DND-41 (cell line): ENCODE measurements around the gene ADARB2.

Experiments used
- EZH2 ChIP-seq: IDR thresholded peaks from 3 replicates; pipeline ENCODE4 v1.6.1; 2012; ENCODE audit warnings: borderline replicate concordance, low read depth, mild to moderate bottlenecking, moderate library complexity, low read length, inconsistent platforms; ENCODE audit not compliant: severe bottlenecking
- TF ChIP-seq, protein P1 (sequence below): IDR thresholded peaks from 2 replicates; pipeline ENCODE4 v1.5.1; 2012; ENCODE audit warnings: borderline replicate concordance, low read length, moderate library complexity, mild to moderate bottlenecking; ENCODE audit not compliant: poor library complexity, severe bottlenecking; ENCODE audit errors: extremely low read depth

DNA sequence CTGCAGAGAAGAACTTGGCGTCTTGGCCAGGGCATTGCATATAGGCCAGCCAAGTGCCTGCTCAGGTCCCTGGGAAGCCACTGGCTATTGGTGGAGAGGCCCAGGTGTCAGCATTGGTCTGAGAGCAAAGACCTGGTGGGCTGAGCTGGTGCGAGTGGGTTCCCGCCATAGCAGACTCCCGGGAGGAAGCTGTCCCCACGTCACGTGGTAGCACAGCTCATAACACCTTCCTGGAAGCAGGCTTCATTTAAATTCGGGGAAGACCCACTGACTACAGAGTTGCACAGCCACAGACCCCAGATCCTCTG is 550.7 kb downstream of the ADARB2 start:
- TF ChIP-seq, protein P1, sequence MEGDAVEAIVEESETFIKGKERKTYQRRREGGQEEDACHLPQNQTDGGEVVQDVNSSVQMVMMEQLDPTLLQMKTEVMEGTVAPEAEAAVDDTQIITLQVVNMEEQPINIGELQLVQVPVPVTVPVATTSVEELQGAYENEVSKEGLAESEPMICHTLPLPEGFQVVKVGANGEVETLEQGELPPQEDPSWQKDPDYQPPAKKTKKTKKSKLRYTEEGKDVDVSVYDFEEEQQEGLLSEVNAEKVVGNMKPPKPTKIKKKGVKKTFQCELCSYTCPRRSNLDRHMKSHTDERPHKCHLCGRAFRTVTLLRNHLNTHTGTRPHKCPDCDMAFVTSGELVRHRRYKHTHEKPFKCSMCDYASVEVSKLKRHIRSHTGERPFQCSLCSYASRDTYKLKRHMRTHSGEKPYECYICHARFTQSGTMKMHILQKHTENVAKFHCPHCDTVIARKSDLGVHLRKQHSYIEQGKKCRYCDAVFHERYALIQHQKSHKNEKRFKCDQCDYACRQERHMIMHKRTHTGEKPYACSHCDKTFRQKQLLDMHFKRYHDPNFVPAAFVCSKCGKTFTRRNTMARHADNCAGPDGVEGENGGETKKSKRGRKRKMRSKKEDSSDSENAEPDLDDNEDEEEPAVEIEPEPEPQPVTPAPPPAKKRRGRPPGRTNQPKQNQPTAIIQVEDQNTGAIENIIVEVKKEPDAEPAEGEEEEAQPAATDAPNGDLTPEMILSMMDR: no peak
- no peak for TF ChIP-seq EZH2
